Fibroblast of skin of abdomen (primary cell): Measurements from ENCODE around the gene APBA2.

ENCODE experiments used
- DNase-seq: peaks from one replicate; pipeline ENCODE4 v3.0.0-alpha.2; 2013

Gene APBA2

DNA sequence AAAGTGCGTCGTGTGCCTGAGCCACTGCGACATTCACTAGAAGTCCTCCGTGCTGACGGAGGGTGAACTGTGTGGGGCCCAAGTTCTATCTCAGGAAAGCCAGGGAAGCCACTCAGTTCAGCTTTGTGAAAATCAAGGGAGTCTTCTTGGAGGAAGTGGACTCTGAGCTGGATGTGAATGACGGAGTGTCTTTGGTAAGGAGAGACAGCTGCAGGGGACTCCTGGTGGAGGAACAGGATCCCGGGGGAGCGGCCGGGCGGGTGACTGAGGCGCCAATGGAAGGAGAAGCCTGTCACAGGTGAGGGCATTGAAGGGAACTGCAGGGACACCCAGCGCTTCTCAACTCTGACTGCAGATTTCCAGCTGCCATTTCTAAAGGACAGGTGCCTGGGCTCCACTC, 75.6 kb downstream of the APBA2 start:
- DNase-seq, result no peak

DNA sequence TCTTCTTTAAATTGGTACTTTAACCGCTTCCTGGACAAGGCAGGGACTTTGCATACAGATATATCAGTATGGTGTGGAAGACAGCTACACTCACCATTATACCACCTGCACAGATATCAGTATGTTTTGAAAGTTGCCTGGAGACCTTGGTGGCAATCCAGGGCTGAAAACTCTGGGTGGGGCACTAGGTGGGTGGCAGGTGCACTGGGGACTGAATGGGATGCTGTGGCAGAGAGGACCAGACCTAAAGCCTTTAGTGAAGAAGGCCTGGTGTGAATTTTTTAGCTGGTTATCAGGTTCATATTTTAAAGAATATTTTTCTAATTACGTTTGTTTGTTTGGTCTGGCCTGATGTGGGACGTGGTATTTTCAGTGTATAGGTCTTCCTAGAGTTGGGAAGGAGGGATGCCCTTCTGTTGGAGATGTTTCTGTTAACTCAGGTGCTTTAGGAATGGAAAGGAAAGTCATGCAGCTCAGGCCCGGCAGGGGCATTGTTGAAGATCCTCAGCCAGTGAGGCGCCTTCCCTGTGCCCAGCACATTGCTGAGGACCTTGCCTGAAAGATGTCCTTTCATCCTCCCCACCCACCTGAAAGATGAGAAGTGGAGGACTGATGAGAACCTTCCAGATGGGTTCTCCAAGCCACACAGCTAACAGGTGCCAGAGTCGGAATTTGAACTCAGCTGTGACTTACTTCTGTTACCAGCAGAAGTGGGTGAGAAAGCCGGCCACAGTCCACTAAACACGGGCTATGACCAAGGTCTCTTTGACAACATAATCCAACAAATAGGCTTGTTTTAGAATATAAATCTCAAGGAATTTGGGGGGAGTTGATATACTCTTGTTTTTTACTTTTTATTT, 77.3 kb downstream of the APBA2 start:
- no peak for DNase-seq

- DNase-seq, result no peak
These were observed 77.9 kb downstream of the APBA2 start for GRCh38 chr15:28963711-28964081.

DNA sequence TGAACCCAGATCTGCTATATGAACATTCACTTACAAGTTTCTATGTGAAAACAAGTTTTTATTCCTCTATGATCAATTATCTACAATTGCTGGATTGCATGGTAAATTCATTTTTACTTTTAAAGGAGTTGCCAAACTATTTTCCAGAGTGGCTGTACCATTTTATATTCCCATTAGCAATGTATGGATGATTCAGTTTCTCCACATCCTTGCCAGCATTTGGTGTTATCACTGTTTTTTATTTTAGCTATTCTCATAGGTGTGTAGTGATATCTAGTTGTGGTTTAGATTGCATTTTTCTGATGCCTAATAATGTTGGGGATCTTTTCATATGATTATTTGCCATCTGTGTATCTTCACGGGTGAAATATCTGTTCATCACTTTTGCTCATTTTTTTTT, 78.3 kb downstream of the APBA2 start:
- no peak for DNase-seq

- DNase-seq, result peak; percentile 37
These were observed 81.3 kb downstream of the APBA2 start for GRCh38 chr15:28967066-28967465.

DNA sequence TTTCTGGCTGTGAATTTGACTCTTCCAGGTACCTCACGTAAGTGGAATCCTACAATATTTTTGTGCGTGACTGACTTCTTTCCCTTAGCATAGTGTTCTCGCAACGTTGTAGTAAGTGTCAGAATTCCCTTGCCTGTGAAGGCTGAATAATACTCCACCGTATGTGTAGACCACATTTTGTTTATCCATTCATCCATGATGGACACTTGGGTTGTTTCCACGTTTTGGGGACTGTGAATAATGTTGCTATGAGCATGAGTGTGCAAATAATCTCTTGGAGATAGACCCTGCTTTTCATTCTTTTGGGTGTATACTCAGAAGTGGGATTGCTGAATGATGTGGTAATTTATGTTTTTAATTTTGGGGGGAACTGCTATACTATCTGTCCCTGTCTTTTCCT, 82.2 kb downstream of the APBA2 start:
- DNase-seq, result no peak

- no peak for DNase-seq
These were observed 83.8 kb downstream of the APBA2 start for GRCh38 chr15:28969511-28970085.

- DNase-seq, result no peak
These were observed 88.4 kb downstream of the APBA2 start for GRCh38 chr15:28974142-28974541.

GRCh38 chr15:28975766-28976179, 90.0 kb downstream of the APBA2 start:
- peak; percentile 41 for DNase-seq

DNA sequence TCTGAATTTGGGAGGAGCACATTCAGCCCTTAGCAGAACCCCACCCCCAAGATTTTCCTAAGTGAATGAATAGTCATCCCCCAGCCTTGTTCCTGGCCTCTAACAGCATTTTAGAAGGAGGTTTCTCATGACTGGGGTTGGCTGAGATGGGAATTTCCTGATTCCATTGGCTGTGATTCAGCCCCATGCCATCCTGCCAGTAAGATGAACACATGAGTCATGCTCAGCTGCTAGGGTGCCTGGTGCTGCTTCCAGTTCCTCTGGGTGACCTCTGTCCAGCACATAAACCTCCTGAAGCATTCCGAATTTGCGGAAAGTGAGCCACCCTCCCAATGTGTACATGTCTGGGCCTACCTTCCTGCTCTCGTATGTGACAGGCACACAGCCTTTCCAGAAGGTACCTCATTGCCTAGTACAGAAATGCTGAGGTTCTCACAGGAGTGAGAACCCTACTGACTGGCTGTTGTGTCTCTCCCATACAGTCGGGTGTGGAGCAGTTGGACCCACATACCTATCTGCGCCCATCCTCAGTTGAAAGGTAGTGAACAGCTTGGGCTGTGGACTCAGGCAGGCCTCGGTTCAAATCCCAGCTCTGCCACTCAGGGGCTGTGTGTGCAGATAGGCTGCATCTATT, 91.7 kb downstream of the APBA2 start:
- peak; percentile 95 for DNase-seq

- no peak for DNase-seq
These were observed 92.2 kb downstream of the APBA2 start for GRCh38 chr15:28978011-28978378.

DNA sequence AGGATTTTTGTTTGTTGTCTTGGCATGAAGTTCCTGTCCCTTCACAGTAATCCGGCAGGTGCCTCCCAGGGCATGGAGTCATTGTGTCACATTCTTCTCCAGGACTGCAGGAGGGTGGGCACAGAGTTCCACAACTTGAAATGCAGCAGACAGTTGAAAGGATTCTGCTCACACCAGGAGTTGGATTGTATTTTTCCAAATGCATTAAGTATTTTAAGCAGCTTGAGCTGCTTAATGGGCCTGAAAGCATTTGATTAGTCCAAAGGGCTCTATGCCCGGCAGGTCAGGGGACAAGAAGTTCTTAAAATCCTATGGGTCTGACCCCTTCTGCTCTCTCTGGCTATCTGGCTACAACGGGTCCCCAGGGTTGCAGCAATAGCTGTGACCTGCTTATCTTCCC, 92.9 kb downstream of the APBA2 start:
- DNase-seq, result no peak

- no peak for DNase-seq
These were observed 93.6 kb downstream of the APBA2 start for GRCh38 chr15:28979208-28979841.

DNA sequence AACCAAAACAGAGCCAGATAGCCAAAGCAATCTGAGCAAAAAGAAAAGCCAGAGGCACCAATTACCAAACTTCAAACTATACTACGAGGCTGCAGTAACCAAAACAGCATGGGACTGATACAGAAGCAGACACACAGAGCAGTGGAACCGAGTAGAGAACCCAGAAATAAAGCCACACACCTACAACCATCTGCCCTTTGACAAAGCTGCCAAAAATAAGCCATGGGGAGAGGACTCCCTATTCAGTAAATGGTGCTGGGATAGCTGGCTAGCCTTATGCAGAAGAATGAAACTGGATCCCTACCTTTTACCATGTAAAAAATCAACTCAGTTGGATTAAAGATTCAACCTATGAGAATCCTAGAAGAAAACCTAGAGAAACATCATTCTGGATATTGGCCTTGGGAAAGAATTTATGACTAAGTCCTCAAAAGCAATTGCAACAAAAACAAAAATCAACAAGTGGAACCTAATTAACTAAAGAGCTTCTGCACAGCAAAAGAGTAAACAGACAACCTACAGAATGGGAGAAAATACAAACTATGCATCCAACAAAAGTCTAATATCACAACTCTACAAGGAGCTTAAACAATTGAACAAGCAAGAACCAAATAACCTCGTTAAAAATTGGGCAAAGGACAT, 95.1 kb downstream of the APBA2 start:
- DNase-seq, result no peak

DNA sequence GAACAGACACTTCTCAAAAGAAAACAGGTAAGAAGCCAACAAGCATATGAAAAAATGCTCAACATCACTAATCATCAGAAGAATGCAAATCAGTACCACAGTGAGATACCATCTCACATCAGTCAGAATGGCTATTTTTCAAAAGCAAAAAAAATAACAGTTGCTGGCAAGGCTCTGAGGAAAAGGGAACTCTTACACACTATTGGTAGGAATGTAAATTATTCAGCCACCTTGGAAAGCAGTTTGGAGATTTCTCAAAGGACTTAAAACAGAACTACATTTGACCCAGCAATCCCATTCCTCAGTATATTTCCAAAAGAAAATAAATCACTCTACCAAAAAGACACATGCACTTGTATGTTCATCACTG, 95.6 kb downstream of the APBA2 start:
- DNase-seq, result no peak

GRCh38 chr15:28981921-28982320, 96.1 kb downstream of the APBA2 start:
- DNase-seq, result no peak

- DNase-seq, result no peak
These were observed 97.1 kb downstream of the APBA2 start for GRCh38 chr15:28982886-28983285.

- DNase-seq, result no peak
These were observed 97.9 kb downstream of the APBA2 start for GRCh38 chr15:28983432-28984311.

DNA sequence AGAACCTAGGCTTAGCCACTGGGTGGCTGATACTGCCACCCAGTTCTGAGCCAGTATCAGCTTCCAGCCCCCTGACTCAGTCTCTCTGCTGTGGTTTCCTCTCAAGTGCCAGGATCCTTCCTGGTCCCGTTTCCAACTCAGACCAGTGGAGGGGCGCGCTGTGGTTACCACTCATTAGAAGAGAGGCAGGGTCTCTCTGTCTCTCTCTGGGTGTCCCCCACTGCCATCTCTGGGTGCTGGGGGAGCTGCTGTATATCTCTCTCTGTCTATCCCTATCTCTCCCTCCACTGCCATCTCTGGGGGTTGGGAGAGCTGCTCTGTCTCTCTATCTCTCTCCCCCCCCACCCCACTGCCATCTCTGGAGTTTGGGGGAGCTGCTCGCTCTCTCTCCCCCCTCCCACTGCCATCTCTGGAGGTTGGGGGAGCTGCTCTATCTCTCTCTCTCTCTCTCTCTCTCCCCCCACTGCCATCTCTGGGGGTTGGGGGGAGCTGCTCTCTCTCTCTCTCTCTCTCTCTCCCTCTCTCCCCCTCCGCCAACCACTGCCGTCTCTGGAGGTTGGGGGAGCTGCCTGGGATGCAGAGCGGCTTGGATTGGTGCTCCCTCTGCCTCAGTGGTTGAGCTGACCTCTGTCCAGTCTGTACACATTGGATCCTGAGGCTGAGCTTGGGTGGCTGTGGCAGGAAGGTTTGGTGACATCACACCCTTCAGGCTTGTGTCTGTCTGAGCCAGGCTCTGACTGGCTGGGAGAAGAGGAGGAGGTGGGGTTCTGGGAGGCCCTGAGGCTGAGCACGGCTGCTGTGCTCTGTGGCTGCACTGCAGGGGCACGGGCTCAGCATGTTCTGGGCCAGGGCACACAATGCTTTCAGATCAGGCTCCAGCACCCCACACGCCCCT, 98.9 kb downstream of the APBA2 start:
- peak; percentile 56 for DNase-seq

GRCh38 chr15:28985316-28985645, 99.5 kb downstream of the APBA2 start:
- no peak for DNase-seq

DNA sequence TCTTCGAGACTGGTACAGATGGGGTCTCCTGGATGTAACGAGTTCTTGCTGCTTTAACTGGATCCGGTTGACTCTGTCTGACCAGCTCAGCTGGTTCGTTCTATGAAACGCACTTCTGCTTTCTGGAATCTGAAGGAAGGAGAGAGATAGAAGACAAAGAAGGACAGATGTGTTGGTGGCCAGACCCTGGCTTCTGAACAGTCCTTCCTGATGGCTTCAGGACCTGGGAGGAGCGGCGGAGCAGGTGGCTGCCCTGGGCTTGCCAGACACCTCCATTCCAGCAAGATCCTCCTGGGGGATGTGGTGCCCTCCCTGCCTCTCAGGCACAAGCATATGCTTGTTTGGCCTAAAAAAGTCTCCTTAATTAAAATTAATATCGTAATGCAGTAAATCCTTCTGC, 99.9 kb downstream of the APBA2 start:
- no peak for DNase-seq
